Transverse colon (tissue), 4 donors: ENCODE results near the gene PRPF40B.

ENCODE experiments used
- CTCF ChIP-seq, 5 experiments: fragments of 200-600 bp in 3 of 5; fragments of 450-650 bp in 2 of 5; sonication (generic) in 3 of 5; IDR thresholded peaks; 1 replicate in 2 of 5; 2 replicates in 3 of 5; pipeline ENCODE4 v1.5.1; 2016 to 2017; ENCODE audit warnings: antibody characterized with exemption in 5 of 5, inconsistent platforms in 3 of 5, mild to moderate bottlenecking in 2 of 5, moderate library complexity in 1 of 5
- POLR2AphosphoS5 ChIP-seq, 3 donors: sonication (generic); formaldehyde crosslinking; IDR thresholded peaks; one replicate each; pipeline ENCODE4 v1.6.1; 2016; ENCODE audit warnings: antibody characterized with exemption in 3 of 3

DNA sequence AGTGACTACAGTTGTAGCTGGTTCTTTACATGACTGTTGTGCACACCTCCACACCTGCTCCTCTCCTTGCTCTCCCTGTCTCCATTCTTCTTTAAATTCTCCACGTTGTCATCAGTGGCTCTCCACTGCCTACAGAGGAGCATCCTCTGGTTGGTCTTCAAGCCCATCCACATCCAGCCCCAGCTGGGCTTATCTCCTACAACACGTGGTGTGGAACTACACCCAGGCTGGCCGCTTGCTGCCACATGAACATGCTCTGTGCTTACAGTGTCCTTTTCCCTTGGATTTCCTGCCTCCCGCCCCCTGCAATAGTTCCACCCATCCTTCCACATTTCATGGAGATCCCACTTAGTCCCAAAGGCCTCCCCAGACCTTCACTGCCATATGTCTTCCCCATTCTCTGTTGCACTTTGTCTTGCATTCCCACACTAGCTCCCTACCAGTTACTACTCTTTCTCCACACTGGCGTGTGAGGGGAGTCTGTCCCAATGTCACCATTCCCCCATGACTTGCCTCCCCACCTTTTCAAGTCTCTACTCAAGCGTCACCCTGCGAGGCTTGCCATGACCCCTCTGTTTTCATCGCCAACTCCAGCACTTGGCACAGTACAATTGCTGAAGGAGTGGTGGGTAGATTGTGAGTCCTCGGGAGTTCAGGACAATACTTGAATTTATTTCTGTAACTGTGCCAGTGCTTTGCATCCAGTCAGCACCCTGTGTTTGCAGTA is 45.6 kb upstream of the PRPF40B start:
- TF ChIP-seq CTCF (IDR thresholded peaks at IDR 0.05) (no peak), POLR2AphosphoS5 (IDR thresholded peaks at IDR 0.05) (no peak)
